Stimulated activated CD8-positive, alpha-beta memory T cell treated with anti-CD3 and anti-CD28 coated beads, Interleukin-15, amount 100 ng/mL, for 1 hour (primary cell): ENCODE results near the gene DOCK3.
"Not testable (repeated sequence)": the region's sequence is repeated elsewhere in the genome, so short reads cannot be mapped to it uniquely, and the experiment has no call there.

ENCODE experiments used
- DNase-seq: peaks from one replicate; pipeline ENCODE4 v3.0.0-alpha.2; 2020; ENCODE audit warnings: low read depth

Gene DOCK3

DNA sequence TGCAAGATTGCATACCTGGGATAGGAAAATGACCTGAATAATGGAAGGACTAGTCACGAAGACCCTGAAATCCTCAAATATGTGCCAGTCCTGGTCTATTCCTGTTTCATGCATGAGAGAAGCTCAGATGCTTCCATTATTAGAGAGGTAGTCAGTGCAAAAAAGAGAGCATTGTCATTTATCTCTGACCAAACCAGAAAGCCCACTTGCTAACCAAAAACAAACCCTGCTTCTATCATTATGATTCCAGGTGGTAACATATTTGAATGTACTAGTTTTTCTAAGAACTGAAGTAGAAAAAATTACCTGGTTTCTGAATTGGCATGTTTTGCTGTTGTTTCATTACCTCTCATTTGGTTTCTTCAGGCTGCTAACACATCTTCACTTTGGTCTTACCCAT, 549.6 kb downstream of the DOCK3 start:
- no peak for DNase-seq

DNA sequence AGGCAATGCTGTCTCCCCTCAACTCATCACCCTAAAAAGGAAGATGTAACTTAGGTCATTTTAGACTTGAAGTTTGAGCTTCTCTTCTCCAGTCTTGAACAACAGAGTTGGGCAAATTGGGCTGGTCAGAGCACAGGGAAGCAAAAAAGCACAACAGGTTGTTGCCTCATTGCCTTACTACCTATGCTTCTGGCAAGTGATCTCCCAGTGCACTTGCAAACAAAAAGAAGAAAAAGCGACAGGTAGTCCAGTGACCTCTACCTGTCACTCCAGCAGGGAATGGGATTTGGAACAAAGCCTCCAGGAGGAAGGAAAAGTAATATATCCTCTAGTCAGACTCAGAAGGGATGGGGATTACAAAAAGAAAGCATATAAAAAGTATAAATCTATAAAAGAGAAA, 550.1 kb downstream of the DOCK3 start:
- DNase-seq: no peak

DNA sequence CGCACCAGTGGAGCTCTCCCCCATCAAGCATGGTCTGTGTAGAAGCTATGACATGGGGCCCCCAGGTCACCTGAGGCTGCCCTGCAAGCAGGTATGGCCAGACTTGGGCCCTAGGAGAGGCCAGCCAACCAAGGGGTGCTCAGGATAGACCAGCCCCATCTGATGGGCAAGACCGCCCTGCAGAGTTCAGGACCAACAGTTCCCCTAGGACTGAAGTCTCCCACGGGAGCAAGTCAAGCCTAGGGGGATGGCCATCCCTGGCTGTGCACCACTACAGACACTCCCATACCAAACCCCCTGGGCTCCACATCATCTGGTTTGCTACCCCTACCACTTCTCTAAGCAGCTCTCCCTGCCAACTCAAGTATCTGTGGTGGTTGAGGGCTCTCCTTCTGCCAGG, 568.2 kb downstream of the DOCK3 start:
- no peak for DNase-seq

DNA sequence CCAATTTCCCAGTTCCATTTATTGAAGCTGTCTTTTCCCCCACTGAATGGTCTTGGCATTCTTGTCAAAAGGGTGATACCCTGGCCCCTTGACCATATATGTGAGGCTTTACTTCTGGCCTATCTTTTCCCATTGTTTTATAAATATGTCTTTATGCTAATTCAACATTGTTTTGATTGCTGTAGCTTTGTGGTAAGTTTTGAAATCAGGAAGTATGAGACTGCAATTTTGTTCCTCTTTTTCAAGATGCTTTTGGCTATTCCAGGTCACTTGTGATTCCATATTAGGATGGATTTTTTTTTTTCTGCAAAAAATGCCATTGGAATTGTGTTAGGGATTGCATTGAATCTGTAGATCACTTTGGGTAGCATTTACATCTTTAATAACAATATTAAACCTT, 569.2 kb downstream of the DOCK3 start:
- no peak for DNase-seq

DNA sequence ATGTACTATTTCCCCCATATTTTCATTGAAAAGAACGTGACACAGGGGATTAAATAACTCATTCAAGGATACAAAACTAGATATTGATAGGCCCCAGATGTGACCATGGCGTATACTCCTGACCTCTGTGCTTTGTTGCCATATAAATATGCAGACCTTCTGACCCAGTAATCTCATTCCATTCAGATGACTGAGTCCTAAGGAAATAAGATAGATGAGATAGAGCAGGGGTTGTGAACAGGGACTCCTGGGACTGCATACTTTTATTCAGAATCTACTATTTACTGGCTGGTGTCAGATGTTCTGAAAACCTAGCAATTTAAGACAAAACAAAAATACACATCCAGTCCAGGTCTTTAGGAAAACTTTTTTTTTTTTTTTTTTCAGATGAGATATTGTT, 571.1 kb downstream of the DOCK3 start:
- DNase-seq: no peak

DNA sequence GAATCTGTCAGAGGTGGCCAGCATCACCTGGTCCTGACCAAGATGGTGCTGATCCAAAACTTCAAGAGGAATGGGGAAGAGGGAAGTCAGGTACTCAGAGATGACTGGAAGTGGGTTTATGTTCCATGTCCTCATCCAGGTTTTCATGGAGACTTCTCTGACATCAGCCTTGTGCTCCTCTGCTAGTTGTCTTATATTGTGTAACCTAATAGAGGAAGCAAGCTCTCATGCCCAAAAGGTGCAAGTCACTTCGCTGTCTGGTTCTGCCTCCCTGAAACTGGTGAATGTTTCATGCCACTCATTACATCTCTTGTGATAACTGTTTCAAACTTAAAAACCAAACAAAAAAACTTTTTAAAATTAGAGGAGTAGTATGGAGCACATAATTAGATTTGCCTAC, 583.1 kb downstream of the DOCK3 start:
- DNase-seq: no peak

DNA sequence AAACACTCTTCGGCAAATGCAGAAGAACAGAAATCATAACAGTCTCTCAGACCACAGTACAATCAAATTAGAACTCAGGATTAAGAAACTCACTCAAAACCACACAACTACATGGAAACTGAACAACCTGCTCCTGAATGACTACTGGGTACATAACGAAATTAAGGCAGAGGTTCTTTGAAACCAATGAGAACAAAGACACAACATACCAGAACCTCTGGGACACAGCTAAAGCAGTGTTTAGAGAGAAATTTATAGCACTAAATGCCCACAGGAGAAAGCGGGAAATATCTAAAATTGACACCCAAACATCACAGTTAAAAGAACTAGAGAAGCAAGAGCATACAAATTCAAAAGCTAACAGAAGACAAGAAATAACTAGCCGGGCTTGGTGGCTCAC, 589.4 kb downstream of the DOCK3 start:
- DNase-seq: not testable (repeated sequence)

GRCh38 chr3:51268132-51268531, 593.4 kb downstream of the DOCK3 start:
- no peak for DNase-seq

DNA sequence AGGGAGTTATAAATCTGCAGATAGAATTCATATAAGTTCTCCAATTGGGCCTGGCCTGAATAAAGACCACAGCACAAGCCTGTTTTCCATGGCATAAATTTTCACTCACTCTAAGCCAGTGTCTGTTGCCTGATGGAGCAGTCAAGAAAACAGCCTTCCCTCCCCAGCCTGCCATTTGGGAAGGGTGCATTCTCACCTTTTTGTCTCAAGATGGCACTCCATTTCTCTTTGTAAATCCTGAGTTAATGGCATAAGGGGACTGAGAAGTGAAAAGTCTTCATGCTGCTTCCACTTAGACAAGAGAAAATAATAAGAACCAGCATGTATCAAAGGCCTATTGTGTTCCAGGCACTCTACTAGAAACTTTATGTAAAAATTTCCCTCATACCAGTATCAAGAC, 594.7 kb downstream of the DOCK3 start:
- DNase-seq: no peak

DNA sequence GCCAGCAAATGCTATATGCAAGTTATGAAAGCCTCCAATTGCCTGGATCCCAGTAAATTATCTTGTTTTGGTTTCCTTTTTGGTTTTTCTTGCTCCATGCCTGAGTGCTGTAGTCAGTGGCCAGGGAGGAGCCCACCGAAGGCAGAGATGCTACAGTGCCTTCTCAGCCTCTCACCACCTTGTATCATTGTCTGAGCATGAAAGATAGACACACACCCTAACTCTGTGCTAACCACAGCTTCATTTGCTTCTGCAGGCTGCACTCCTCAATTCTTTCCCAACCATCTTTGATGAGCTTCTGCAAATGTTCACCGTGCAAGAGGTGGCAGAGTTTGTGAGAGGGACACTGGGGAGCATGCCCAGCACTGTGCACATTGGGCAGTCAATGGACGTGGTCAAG, 595.8 kb downstream of the DOCK3 start:
- no peak for DNase-seq

GRCh38 chr3:51271172-51271571, 596.4 kb downstream of the DOCK3 start:
- no peak for DNase-seq

DNA sequence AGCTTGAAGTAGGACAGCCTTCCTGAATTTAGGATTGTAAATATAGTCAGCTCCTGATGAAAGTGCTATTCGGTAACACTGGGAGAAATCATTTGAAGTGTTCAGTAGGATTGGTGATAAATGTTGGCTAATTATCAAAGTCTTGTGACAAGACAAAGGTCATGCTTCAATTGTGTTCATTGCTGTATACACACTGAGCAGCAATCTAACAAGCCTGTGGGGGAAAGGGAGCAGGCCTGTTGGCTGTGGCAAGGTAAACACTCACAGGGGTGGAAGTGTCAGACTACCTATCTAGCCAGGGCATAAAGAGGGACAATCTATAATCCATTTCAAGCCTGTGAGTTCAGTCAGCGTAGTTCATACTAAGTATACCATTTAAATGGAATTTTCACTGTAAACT, 599.3 kb downstream of the DOCK3 start:
- DNase-seq: no peak

DNA sequence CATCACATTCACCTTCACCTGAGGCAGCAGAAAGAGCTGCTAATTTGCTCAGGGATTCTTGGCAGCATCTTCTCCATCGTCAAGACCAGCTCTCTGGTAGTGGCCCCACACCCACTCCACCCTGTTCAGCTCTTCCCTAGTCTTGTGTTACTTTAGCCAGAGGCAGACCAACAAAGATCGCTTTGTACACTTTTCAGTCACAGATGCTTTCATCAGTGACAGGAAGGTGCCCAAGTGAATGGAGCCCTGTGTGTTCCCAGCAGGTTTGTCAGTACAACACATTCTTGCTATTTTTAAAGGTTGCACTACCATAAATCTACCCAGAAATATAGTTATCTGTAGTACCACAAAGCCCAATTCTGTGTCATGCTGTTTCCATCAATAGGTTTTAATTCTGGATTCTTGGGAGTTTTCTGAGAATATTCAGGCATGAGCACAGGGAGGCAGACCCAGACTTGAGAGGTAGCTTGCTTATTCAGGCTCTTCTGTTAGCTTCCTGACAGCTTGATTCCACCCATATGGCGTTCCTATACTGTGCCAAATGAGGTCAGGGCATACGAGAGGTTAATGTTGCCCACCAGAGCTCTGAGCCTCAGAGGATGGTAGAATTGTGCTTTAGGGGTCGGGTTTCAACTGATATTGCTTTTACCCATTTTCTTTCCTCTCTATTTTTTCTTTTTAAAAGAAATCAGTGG, 600.5 kb downstream of the DOCK3 start:
- DNase-seq: no peak

GRCh38 chr3:51276046-51276445, 601.3 kb downstream of the DOCK3 start:
- no peak for DNase-seq

DNA sequence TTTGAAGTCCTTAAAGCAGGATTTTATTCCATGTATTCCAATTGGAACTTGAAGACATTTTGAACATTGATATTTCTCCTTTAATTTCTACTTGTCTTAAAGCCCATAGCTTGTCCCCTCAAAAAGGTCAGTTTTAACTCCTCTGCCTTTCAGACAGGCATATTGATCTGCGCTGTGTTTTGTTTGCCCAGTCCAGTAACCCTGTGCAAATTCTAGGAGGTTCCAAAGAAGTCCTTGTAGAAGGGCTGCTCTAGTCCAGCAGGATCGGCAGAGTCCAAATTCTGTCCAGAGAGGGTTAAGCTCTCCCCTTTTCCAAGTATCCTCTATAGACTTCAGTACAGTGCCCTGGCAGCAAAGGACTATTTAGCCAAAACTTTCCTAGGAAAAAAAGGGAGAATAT, 604.7 kb downstream of the DOCK3 start:
- no peak for DNase-seq

- DNase-seq: no peak
These were observed 605.4 kb downstream of the DOCK3 start for GRCh38 chr3:51280176-51280575.

DNA sequence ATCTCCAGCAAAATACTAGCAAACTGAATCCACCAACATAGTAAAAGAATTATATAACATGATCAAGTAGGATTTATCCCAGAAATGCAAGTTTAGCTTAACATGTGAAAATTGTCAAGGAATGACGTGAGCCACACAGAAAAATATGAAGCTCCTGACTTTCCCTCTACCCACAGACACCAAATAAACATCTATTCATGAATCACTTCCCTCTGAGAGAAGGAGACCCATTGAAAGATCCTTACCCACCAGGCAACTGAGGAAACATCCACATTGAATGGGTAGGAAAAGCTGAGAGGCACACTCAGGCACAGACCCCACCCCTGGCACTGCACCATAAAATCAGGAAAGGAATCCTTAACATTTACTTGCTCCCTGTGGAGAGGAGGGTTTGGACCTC, 608.2 kb downstream of the DOCK3 start:
- DNase-seq: no peak

DNA sequence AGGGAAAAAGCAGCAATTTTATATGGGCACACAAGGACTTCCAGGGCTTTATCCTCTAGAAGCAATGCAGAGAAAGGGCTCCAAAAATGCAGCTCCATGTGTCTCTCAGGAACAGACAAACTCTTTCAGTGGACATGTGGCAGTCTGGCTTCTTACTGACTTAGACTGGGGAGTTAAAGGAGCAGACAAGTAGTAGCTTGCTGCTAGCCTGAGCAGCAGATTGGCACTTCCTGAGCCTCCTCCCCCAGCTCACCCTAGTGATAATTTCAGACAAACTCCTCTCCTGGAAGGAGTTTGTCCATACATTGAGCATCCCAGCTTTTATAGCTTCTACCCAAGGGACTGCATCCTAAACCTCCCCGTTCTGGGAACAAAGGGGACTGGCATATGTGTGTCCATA, 608.7 kb downstream of the DOCK3 start:
- no peak for DNase-seq

DNA sequence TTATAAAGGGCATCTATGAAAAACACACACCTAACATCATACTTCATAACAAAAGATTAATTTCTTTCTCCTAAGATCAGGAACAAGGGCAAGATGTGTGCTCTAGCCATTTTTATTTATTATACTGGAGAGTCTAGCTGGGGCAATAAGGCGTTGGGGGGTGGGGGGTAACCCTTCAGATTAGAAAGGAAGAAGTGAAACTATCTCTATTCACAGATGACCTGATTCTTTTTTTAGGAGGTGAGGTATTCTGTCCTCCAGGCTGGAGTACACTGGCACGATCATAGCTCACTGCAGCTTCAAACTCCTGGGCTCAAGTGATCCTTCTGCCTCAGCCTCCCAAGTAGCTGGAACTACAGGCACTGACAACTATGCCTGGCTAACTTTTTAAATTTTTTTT, 620.9 kb downstream of the DOCK3 start:
- DNase-seq: no peak

- DNase-seq: no peak
These were observed 622.6 kb downstream of the DOCK3 start for GRCh38 chr3:51297333-51297732.

DNA sequence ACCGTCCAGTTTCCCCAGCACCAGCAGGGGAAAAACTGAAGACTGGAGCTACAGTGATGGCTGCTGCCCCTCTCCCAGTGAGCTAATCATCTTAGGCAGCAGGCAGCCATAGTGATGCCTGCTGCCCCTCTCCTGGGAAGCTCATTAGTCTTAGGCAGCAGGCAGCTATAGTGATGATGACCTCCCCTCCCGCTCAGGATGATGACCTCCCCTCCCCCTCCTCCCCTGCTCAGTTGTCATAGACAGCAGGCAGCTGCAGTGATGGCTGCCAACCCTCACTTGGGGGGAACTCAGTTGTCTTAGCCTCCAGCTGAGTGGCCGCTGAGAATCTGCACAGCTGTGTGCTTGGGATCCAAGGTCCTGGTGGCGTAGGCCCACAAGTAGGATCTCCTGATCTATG, 629.5 kb downstream of the DOCK3 start:
- DNase-seq: no peak

DNA sequence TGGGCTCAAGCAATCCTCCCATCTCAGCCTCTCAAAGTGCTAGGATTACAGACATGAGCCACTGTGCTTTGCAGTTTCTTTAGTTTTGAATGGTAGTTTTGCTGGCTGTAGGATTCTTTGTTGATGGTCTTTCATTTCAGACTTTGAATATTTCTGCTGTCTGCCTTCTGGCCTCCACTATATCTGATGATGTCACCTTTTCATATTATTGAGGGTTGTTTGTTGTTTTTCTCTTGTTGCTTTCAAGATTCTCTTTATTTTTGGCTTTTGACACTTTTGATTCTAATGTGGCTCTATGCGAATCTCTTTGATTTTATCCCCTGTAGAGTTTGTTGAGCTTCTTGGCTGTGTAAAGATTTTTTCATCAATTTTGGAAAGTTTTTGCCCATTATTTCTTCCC, 631.4 kb downstream of the DOCK3 start:
- DNase-seq: no peak

DNA sequence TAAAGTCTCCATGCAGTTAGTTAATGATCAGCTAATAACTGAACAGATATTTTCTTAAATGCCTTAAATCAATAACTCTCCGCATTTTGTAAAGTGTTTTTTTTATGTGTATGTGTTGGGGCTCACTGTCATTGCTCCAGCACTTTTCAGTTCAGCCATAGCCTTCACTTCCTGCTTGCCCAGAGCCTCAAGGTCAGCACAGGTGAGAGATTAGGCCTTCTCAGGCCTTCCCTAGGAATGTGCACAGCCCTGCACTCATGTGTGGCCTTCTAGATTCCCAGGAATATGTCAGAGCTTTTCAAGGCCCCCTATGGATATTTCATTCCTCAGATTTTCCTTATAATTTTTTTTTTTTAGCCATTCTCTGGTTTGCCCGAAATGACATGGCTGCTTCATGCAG, 632.7 kb downstream of the DOCK3 start:
- no peak for DNase-seq

DNA sequence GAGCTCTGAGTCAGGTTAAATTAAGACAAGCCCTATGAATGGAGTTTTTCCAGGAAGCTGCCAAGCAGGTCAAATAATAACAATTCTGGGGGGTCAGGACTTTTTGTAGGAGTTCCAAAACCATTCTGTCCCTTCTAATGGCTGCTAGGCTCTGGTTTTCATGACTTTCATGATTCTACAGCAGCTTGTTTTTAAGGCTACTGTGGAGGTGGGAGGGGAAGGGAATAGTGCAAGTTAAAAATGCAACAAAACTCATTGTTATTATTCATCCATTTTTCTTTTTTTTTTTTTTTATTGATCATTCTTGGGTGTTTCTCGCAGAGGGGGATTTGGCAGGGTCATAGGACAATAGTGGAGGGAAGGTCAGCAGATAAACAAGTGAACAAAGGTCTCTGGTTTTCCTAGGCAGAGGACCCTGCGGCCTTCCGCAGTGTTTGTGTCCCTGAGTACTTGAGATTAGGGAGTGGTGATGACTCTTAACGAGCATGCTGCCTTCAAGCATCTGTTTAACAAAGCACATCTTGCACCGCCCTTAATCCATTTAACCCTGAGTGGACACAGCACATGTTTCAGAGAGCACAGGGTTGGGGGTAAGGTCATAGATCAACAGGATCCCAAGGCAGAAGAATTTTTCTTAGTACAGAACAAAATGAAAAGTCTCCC, 633.3 kb downstream of the DOCK3 start:
- not testable (repeated sequence) for DNase-seq
